MG63 (cell line): ENCODE results near the gene TBC1D4. TPM values are rescaled to one million over a fixed set of nuclear protein-coding genes. Genes with fewer than 3 reads are reported as not detected.

Experiments used
- DNase-seq: peaks from one replicate; pipeline ENCODE4 v3.0.0-alpha.2; 2020
- H3K27me3 ChIP-seq: fragments of 250-450 bp; sonication (Bioruptor Pico); 2 replicates; pipeline ENCODE4 v1.5.1; 2020; ENCODE audit warnings: mild to moderate bottlenecking, moderate library complexity
- H3K36me3 ChIP-seq: fragments of 250-450 bp; sonication (Bioruptor Pico); 2 replicates; pipeline ENCODE4 v1.5.1; 2020; ENCODE audit warnings: mild to moderate bottlenecking, moderate library complexity
- H3K4me3 ChIP-seq: fragments of 250-450 bp; sonication (Bioruptor Pico); 2 replicates; pipeline ENCODE4 v1.5.1; 2020; ENCODE audit warnings: mild to moderate bottlenecking, moderate library complexity
- H3K9me3 ChIP-seq: fragments of 250-450 bp; sonication (Bioruptor Pico); 2 replicates; pipeline ENCODE4 v1.5.1; 2020; ENCODE audit warnings: mild to moderate bottlenecking, moderate library complexity
- total RNA-seq: library from RNA; depleted of rRNA; stranded (reverse); fragments of >200 nt; shearing (Covaris generic); gene quantifications from 2 replicates; pipeline ENCODE4 v1.2.3, GENCODE V29; 2014; ENCODE audit warnings: low replicate concordance

The TBC1D4 gene
- total RNA-seq, 1 experiment from 2014 or later: 9.2 TPM

- no peaks in the 10 kb centered on the region for H3K27me3 ChIP-seq
- 0 out of 2 replicates have a peak overlapping the region, but pooled peaks have one; percentile 3 for H3K4me3 ChIP-seq
- no peaks in the 10 kb centered on the region; the same call in 1 of the 2 replicates for H3K9me3 ChIP-seq
- H3K36me3 ChIP-seq: no peaks in the 10 kb centered on the region; the same call in 1 of the 2 replicates
- no peak for DNase-seq
These were observed 13.9 kb downstream of the TBC1D4 start for GRCh38 chr13:75468098-75468497.

GRCh38 chr13:75467040-75467728 is 14.8 kb downstream of the TBC1D4 start:
- DNase-seq: no peak
- Histone ChIP-seq H3K9me3 (no peaks in the 10 kb centered on the region; the same call in 1 of the 2 replicates), H3K36me3 (no peaks in the 10 kb centered on the region; the same call in 1 of the 2 replicates), H3K27me3 (no peaks in the 10 kb centered on the region), H3K4me3 (no peak overlapping the region)

GRCh38 chr13:75465236-75465635 is 16.7 kb downstream of the TBC1D4 start:
- Histone ChIP-seq H3K36me3 (no peaks in the 10 kb centered on the region; the same call in 1 of the 2 replicates), H3K27me3 (no peaks in the 10 kb centered on the region), H3K4me3 (no peak overlapping the region), H3K9me3 (no peaks in the 10 kb centered on the region; the same call in 1 of the 2 replicates)
- DNase-seq: no peak

- no peak overlapping the region for H3K4me3 ChIP-seq
- no peak for DNase-seq
These were observed 20.7 kb downstream of the TBC1D4 start for GRCh38 chr13:75461314-75461713.

GRCh38 chr13:75460644-75461043 is 21.3 kb downstream of the TBC1D4 start:
- H3K27me3 ChIP-seq: no peaks in the 10 kb centered on the region
- H3K9me3 ChIP-seq: no peaks in the 10 kb centered on the region; the same call in 1 of the 2 replicates
- H3K36me3 ChIP-seq: no peaks in the 10 kb centered on the region; the same call in 1 of the 2 replicates
- no peak for DNase-seq
- no peak overlapping the region for H3K4me3 ChIP-seq

More at GRCh38 chr13:75461314-75461713, 20.7 kb downstream of the TBC1D4 start:
- no peaks in the 10 kb centered on the region; the same call in 1 of the 2 replicates for H3K36me3 ChIP-seq
- no peaks in the 10 kb centered on the region for H3K27me3 ChIP-seq
- H3K9me3 ChIP-seq: no peaks in the 10 kb centered on the region; the same call in 1 of the 2 replicates

GRCh38 chr13:75458696-75459422 is 23.1 kb downstream of the TBC1D4 start:
- H3K9me3 ChIP-seq: no peaks in the 10 kb centered on the region
- no peaks in the 10 kb centered on the region for H3K36me3 ChIP-seq
- H3K27me3 ChIP-seq: no peaks in the 10 kb centered on the region
- DNase-seq: no peak
- no peak overlapping the region for H3K4me3 ChIP-seq

- no peaks in the 10 kb centered on the region for H3K36me3 ChIP-seq
- DNase-seq: no peak
- H3K4me3 ChIP-seq: no peak overlapping the region
- no peaks in the 10 kb centered on the region for H3K27me3 ChIP-seq
- H3K9me3 ChIP-seq: no peaks in the 10 kb centered on the region
These were observed 26.0 kb downstream of the TBC1D4 start for GRCh38 chr13:75455962-75456361.

- Histone ChIP-seq H3K36me3 (no peaks in the 10 kb centered on the region), H3K9me3 (no peaks in the 10 kb centered on the region), H3K27me3 (no peaks in the 10 kb centered on the region), H3K4me3 (no peak overlapping the region)
- DNase-seq: no peak
These were observed 27.5 kb downstream of the TBC1D4 start for GRCh38 chr13:75454497-75454896.

GRCh38 chr13:75452564-75452963 is 29.4 kb downstream of the TBC1D4 start:
- DNase-seq: no peak
- Histone ChIP-seq H3K9me3 (no peaks in the 10 kb centered on the region), H3K27me3 (no peaks in the 10 kb centered on the region), H3K4me3 (peak overlapping the region; percentile 17), H3K36me3 (no peaks in the 10 kb centered on the region)

- no peak for DNase-seq
- Histone ChIP-seq H3K4me3 (no peak overlapping the region), H3K36me3 (no peaks in the 10 kb centered on the region), H3K9me3 (no peaks in the 10 kb centered on the region), H3K27me3 (no peaks in the 10 kb centered on the region)
These were observed 34.5 kb downstream of the TBC1D4 start for GRCh38 chr13:75447493-75447892.

- H3K4me3 ChIP-seq: no peak overlapping the region
- no peak for DNase-seq
- H3K27me3 ChIP-seq: no peaks in the 10 kb centered on the region
- no peaks in the 10 kb centered on the region for H3K36me3 ChIP-seq
- no peaks in the 10 kb centered on the region for H3K9me3 ChIP-seq
These were observed 35.1 kb downstream of the TBC1D4 start for GRCh38 chr13:75446874-75447273.

GRCh38 chr13:75445717-75446499 is 36.1 kb downstream of the TBC1D4 start:
- Histone ChIP-seq H3K9me3 (no peaks in the 10 kb centered on the region), H3K27me3 (no peaks in the 10 kb centered on the region), H3K36me3 (no peaks in the 10 kb centered on the region), H3K4me3 (peak overlapping the region; percentile 31)
- no peak for DNase-seq

GRCh38 chr13:75444016-75444415 is 38.0 kb downstream of the TBC1D4 start:
- Histone ChIP-seq H3K36me3 (no peaks in the 10 kb centered on the region), H3K4me3 (no peak overlapping the region), H3K9me3 (no peaks in the 10 kb centered on the region), H3K27me3 (no peaks in the 10 kb centered on the region)
- no peak for DNase-seq

GRCh38 chr13:75443356-75443958 is 38.5 kb downstream of the TBC1D4 start:
- DNase-seq: no peak
- Histone ChIP-seq H3K9me3 (no peaks in the 10 kb centered on the region), H3K27me3 (no peaks in the 10 kb centered on the region), H3K4me3 (no peak overlapping the region), H3K36me3 (no peaks in the 10 kb centered on the region)

- H3K4me3 ChIP-seq: no peak overlapping the region
- no peaks in the 10 kb centered on the region for H3K27me3 ChIP-seq
- DNase-seq: no peak
- H3K36me3 ChIP-seq: no peaks in the 10 kb centered on the region
- H3K9me3 ChIP-seq: no peaks in the 10 kb centered on the region
These were observed 39.2 kb downstream of the TBC1D4 start for GRCh38 chr13:75442736-75443234.

- Histone ChIP-seq H3K27me3 (no peaks in the 10 kb centered on the region), H3K4me3 (no peak overlapping the region), H3K36me3 (no peaks in the 10 kb centered on the region), H3K9me3 (no peaks in the 10 kb centered on the region)
- DNase-seq: no peak
These were observed 41.9 kb downstream of the TBC1D4 start for GRCh38 chr13:75440100-75440499.
